Prostate gland (tissue), 2 donors: ENCODE data around the gene CORO1A.
"Not testable (repeated sequence)": the region's sequence is repeated elsewhere in the genome, so short reads cannot be mapped to it uniquely, and the experiment has no call there.

Experiments used
- POLR2A ChIP-seq: fragments of 450-650 bp; IDR thresholded peaks from one replicate; pipeline ENCODE4 v1.6.1; 2016; ENCODE audit warnings: antibody characterized with exemption, mild to moderate bottlenecking
- POLR2AphosphoS5 ChIP-seq: sonication (generic); formaldehyde crosslinking; IDR thresholded peaks from one replicate; pipeline ENCODE4 v1.6.1; 2017; ENCODE audit warnings: antibody characterized with exemption
- TF ChIP-seq, protein P1 (sequence below), 4 experiments: fragments of 200-600 bp in 2 of 4; fragments of 450-650 bp in 2 of 4; sonication (generic) in 2 of 4; IDR thresholded peaks; 1 replicate in 3 of 4; 2 replicates in 1 of 4; pipeline ENCODE4 v1.5.1; 2016 to 2019; ENCODE audit warnings: antibody characterized with exemption in 4 of 4, mild to moderate bottlenecking in 2 of 4, moderate library complexity in 2 of 4

DNA sequence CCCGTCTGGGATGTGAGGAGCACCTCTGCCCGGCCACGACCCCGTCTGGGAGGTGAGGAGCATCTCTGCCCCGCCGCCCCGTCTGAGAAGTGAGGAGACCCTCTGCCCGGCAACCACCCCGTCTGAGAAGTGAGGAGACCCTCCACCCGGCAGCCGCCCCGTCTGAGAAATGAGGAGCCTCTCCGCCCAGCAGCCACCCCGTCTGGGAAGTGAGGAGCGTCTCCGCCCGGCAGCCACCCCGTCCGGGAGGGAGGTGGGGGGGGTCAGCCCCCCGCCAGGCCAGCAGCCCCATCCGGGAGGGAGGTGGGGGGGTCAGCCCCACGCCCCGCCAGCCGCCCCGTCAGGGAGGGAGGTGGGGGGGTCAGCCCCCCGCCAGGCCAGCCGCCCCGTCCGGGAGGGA is 14.7 kb upstream of the CORO1A start:
- TF ChIP-seq, protein P1, sequence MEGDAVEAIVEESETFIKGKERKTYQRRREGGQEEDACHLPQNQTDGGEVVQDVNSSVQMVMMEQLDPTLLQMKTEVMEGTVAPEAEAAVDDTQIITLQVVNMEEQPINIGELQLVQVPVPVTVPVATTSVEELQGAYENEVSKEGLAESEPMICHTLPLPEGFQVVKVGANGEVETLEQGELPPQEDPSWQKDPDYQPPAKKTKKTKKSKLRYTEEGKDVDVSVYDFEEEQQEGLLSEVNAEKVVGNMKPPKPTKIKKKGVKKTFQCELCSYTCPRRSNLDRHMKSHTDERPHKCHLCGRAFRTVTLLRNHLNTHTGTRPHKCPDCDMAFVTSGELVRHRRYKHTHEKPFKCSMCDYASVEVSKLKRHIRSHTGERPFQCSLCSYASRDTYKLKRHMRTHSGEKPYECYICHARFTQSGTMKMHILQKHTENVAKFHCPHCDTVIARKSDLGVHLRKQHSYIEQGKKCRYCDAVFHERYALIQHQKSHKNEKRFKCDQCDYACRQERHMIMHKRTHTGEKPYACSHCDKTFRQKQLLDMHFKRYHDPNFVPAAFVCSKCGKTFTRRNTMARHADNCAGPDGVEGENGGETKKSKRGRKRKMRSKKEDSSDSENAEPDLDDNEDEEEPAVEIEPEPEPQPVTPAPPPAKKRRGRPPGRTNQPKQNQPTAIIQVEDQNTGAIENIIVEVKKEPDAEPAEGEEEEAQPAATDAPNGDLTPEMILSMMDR (IDR thresholded peaks at IDR 0.05): not testable (repeated sequence)
- not testable (repeated sequence) for TF ChIP-seq POLR2A, POLR2AphosphoS5
